NCI-H2227 treated with DMSO at 0.1 percent for 48 hours (cell line): ENCODE results near the gene TXNRD3.
"Not testable (repeated sequence)": the region's sequence is repeated elsewhere in the genome, so short reads cannot be mapped to it uniquely, and the experiment has no call there.

Experiments
- DNase-seq: peaks from one replicate; lab custom pipeline; 2025; lab: John Stamatoyannopoulos, UW

The TXNRD3 gene

GRCh38 chr3:126646674-126647073 is 8.2 kb downstream of the TXNRD3 start:
- DNase-seq, result no peak

GRCh38 chr3:126644615-126645014 is 10.3 kb downstream of the TXNRD3 start:
- DNase-seq, result no peak

- no peak for DNase-seq
Measured at GRCh38 chr3:126638790-126639189, 16.1 kb downstream of the TXNRD3 start.

GRCh38 chr3:126636436-126636835 is 18.5 kb downstream of the TXNRD3 start:
- DNase-seq, result no peak

GRCh38 chr3:126634803-126635202 is 20.1 kb downstream of the TXNRD3 start:
- no peak for DNase-seq

GRCh38 chr3:126630020-126630419 is 24.9 kb downstream of the TXNRD3 start:
- no peak for DNase-seq

GRCh38 chr3:126625735-126626134 is 29.2 kb downstream of the TXNRD3 start:
- not testable (repeated sequence) for DNase-seq

GRCh38 chr3:126622694-126623093 is 32.2 kb downstream of the TXNRD3 start:
- DNase-seq, result no peak

- no peak for DNase-seq
Measured at GRCh38 chr3:126621627-126622345, 33.1 kb downstream of the TXNRD3 start.

- no peak for DNase-seq
Measured at GRCh38 chr3:126621171-126621570, 33.8 kb downstream of the TXNRD3 start.

GRCh38 chr3:126620738-126621137 is 34.2 kb downstream of the TXNRD3 start:
- DNase-seq, result no peak

- DNase-seq, result no peak
Measured at GRCh38 chr3:126618760-126619159, 36.2 kb downstream of the TXNRD3 start.

GRCh38 chr3:126618021-126618420 is 36.9 kb downstream of the TXNRD3 start:
- no peak for DNase-seq

- DNase-seq, result no peak
Measured at GRCh38 chr3:126617571-126617970, 37.4 kb downstream of the TXNRD3 start.

GRCh38 chr3:126616931-126617330 is 38.0 kb downstream of the TXNRD3 start:
- no peak for DNase-seq

- no peak for DNase-seq
Measured at GRCh38 chr3:126613479-126614188, 41.3 kb downstream of the TXNRD3 start.

- no peak for DNase-seq
Measured at GRCh38 chr3:126612479-126613205, 42.3 kb downstream of the TXNRD3 start.

- no peak for DNase-seq
Measured at GRCh38 chr3:126609909-126610308, 45.0 kb downstream of the TXNRD3 start.

- DNase-seq, result no peak
Measured at GRCh38 chr3:126607214-126607908, 47.6 kb downstream of the TXNRD3 start.

- DNase-seq, result no peak
Measured at GRCh38 chr3:126606001-126606400, 48.9 kb downstream of the TXNRD3 start.

GRCh38 chr3:126604691-126605090 is 50.2 kb downstream of the TXNRD3 start:
- DNase-seq, result no peak

- DNase-seq, result no peak
Measured at GRCh38 chr3:126599101-126599500, 55.8 kb downstream of the TXNRD3 start.
